Common myeloid progenitor, CD34-positive (primary cell): ENCODE results near the gene IL1RAPL2.

Source experiments
- CTCF ChIA-PET: fragments of 350-600 bp; sonication (Branson Sonifier 250); formaldehyde crosslinking; loops from one replicate; lab custom pipeline; 2021; ENCODE audit warnings: antibody characterized with exemption; lab: Charles Lee
- POLR2A ChIA-PET: fragments of 350-600 bp; sonication (Branson Sonifier 250); formaldehyde crosslinking; loops from one replicate; lab custom pipeline; 2021; ENCODE audit warnings: antibody characterized with exemption; lab: Charles Lee
- DNase-seq, 3 donors: peaks; one replicate each; pipeline versions ENCODE4 v3.0.0 to v3.0.0-alpha.2; 2013
- H3K27ac ChIP-seq, 2 experiments: 1 replicate in 1 of 2; 2 replicates in 1 of 2; pipeline ENCODE4 v1.7.0; 2013; ENCODE audit warnings: inconsistent platforms in 2 of 2, low read length in 2 of 2, mild to moderate bottlenecking in 2 of 2, low read depth in 1 of 2, moderate library complexity in 1 of 2; ENCODE audit not compliant: severe bottlenecking in 2 of 2, insufficient read depth in 1 of 2, poor library complexity in 1 of 2
- H3K27me3 ChIP-seq, 5 experiments: replicated peaks in 2 of 5; 1 replicate in 3 of 5; 2 replicates in 2 of 5; pipeline versions ENCODE4 v1.6.1 to v1.7.0; 2013; ENCODE audit warnings: low read length in 4 of 5, mild to moderate bottlenecking in 2 of 5, moderate library complexity in 2 of 5, inconsistent platforms in 1 of 5; ENCODE audit not compliant: insufficient read depth in 5 of 5, control insufficient read depth in 4 of 5
- H3K36me3 ChIP-seq, 4 experiments: 1 replicate in 2 of 4; 2 replicates in 2 of 4; pipeline versions ENCODE4 v1.6.1 to v1.7.0; 2013; ENCODE audit warnings: low read length in 3 of 4, control low read depth in 1 of 4, mild to moderate bottlenecking in 1 of 4; ENCODE audit not compliant: control insufficient read depth in 4 of 4, insufficient read depth in 4 of 4
- H3K4me1 ChIP-seq, 4 experiments: 1 replicate in 3 of 4; 2 replicates in 1 of 4; pipeline versions ENCODE4 v1.6.1 to v1.7.1; 2013; ENCODE audit warnings: low read length in 3 of 4, mild to moderate bottlenecking in 3 of 4, control low read depth in 1 of 4, inconsistent platforms in 1 of 4, moderate library complexity in 1 of 4; ENCODE audit not compliant: control insufficient read depth in 4 of 4, insufficient read depth in 4 of 4; ENCODE audit errors: control extremely low read depth in 1 of 4
- H3K4me3 ChIP-seq, 7 experiments: 1 replicate in 4 of 7; 2 replicates in 3 of 7; pipeline versions ENCODE4 v1.5.1 to v1.7.0; 2013; ENCODE audit warnings: mild to moderate bottlenecking in 7 of 7, low read length in 6 of 7, moderate library complexity in 6 of 7, inconsistent platforms in 2 of 7, low read depth in 2 of 7, control low read depth in 1 of 7; ENCODE audit not compliant: insufficient read depth in 4 of 7, control insufficient read depth in 1 of 7; ENCODE audit errors: extremely low read depth in 1 of 7
- H3K9me3 ChIP-seq, 5 experiments: 1 replicate in 4 of 5; 2 replicates in 1 of 5; pipeline versions ENCODE4 v1.6.1 to v1.7.1; 2013; ENCODE audit warnings: low read length in 4 of 5, mild to moderate bottlenecking in 2 of 5, inconsistent platforms in 1 of 5, low read depth in 1 of 5, moderate library complexity in 1 of 5; ENCODE audit not compliant: control insufficient read depth in 4 of 5, insufficient read depth in 2 of 5; ENCODE audit errors: control extremely low read depth in 1 of 5
- WGBS: methylation state at CpG from one replicate; pipeline ENCODE4 v1.1.5; 2013; ENCODE audit not compliant: insufficient coverage; 5-methylcytosine and 5-hydroxymethylcytosine counted together

Gene IL1RAPL2

DNA sequence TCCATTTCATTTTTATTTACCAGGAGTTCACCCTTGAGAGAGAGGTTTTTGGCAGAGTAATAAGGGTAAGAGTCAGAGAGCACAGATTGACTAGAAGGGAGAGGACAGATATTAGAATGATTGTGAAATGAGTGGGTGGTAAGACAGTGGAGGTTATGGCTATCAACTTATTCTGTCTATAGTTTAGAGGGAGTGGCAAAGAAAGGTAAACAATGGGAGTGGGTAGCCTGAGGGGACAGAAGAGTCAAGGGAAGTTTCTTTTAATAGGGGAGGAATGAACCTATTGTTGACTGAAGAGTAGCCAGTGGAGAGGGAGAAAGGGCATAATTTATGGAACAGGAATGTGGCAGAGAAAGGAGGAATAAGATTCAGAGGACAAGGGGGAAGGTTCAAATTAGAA, 1069.8 kb downstream of the IL1RAPL2 start:
- no peak for DNase-seq
- Histone ChIP-seq H3K9me3 (no peaks in the 10 kb centered on the region), H3K4me3 (no peak overlapping the region), H3K27me3 (peaks cover 0 to 2% (median 0%) of the 10 kb centered on the region in 5 experiments), H3K27ac (no peak overlapping the region), H3K4me1 (no peaks in the 10 kb centered on the region), H3K36me3 (no peaks in the 10 kb centered on the region)
- CTCF ChIA-PET: no interaction called here
- POLR2A ChIA-PET: no interaction called here

DNA sequence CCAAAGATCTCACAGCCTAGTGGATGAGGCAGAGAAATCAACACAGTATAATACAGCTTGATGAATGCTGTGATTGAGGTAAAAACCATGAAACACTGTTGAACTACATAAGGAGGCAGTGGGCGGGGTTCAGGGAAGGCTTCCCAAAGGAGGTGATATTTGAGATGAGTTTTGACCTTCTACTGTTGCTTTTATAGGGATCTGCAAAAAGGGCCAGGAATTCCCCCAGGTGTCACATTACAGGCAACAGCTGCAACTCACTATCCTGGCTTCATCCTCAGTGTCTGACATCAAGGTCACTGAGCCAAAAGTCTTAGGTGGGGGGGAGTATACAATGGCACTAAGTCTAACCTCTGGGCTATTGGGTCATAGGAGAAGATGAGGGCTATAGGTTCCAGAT, 1070.7 kb downstream of the IL1RAPL2 start:
- ChIA-PET POLR2A (no interaction called here), CTCF (no interaction called here)
- H3K27ac ChIP-seq: no peak overlapping the region
- DNase-seq: no peak
- no peak overlapping the region for H3K4me3 ChIP-seq
- no CpG with 5 or more reads among the region's 1 CpG for WGBS
- H3K9me3 ChIP-seq: no peaks in the 10 kb centered on the region
- H3K27me3 ChIP-seq: peaks cover 0 to 2% (median 0%) of the 10 kb centered on the region in 5 experiments
- H3K4me1 ChIP-seq: no peaks in the 10 kb centered on the region
- no peaks in the 10 kb centered on the region for H3K36me3 ChIP-seq

DNA sequence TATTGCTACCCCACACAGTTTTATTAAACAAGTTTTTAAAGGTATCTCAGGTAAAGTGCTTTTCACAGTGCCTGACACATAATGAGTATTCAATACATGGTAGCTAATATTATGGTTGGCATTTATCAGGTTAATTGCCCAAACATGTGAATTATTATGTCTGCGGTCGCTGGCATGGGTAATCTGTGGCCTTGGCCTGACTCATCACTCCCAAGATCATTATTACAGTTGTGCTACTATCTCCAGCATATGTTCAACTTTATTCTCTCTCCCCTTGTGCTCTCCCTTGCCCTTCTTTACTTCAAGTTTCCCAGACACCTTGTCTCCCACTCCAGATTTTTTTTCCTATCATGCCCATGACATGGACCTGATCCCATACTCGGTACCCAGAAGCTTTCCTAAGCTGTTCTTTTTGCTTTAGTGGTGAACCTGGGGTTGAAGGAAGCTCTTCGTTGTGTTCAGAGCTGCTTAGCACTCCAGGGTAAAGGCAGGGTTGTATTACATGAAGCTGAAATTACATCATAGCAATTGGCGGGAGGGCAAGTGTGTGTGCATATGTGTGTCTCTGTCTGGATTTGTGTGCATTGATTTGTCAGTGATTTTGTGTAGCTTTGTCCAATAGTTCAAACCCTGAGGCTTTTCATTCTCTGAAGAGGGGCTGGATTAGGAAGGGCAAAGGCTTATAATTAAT, 1079.8 kb downstream of the IL1RAPL2 start:
- 85% methylated on average over 3 of the region's 5 CpGs for WGBS
- no peak overlapping the region for H3K27ac ChIP-seq
- ChIA-PET CTCF (no interaction called here), POLR2A (no interaction called here)
- H3K4me1 ChIP-seq: no peaks in the 10 kb centered on the region
- DNase-seq: no peak
- H3K36me3 ChIP-seq: no peaks in the 10 kb centered on the region
- no peaks in the 10 kb centered on the region for H3K27me3 ChIP-seq
- H3K4me3 ChIP-seq: no peak overlapping the region
- H3K9me3 ChIP-seq: no peaks in the 10 kb centered on the region

DNA sequence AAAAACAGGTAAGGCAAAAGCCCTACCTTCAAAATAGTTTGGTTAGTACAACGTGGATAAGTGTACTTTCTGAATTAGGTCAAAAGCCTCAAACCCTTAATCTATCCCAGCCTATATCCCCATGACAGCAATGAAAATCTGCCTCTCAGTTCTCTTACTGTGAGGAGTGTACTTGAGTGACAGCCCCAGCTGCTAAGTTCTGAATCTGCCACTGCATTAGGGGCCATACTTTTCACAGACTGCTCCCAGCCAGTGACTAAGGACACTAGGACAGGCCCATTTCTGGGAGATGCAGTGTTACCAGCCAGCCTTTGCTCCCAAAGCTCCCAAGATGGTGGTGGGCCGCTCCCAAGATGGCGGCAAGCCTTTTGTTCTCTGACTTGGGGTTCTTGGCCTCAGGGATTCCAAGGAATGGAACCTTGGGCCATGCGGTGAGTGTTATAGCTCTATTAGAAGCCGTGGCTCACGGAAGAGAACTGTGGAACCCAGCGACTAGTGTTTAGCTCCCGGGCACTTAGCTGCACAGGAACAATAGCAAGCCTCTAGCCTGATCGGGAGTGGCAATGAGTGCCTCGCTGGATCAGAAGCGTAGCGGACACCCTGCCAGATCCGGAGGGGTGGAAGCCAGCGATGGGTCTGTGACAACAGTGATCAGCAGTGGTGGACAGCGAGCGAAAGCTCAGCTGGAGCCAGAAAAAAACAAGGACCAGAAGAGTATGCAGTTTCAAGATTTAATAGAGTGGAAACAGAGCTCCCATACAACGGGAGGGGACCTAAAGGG, 1080.8 kb downstream of the IL1RAPL2 start:
- Histone ChIP-seq H3K4me3 (no peak overlapping the region), H3K36me3 (no peaks in the 10 kb centered on the region), H3K27ac (no peak overlapping the region), H3K9me3 (no peaks in the 10 kb centered on the region), H3K27me3 (no peaks in the 10 kb centered on the region), H3K4me1 (no peaks in the 10 kb centered on the region)
- ChIA-PET POLR2A (no interaction called here), CTCF (no interaction called here)
- 95% methylated on average over 16 of the region's 17 CpGs for WGBS
- DNase-seq: no peak

DNA sequence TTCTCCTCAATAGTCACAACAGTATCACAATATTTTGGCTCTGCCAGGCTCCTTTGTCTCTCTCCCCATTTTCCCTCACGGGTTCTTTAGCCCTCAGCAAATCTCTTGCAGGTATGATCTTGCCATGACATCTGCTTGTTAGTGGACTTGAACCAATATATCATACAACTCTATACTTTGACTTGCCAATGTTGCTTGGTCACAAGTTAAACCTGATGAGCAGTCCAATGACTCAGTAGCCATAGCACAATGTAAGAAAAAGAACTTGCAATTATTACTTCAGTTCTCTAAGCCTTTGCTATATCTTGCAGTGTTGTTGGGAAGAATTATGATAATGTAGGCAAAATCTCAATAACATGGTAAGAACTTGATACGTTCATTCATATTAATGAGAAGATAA, 1081.8 kb downstream of the IL1RAPL2 start:
- H3K27ac ChIP-seq: no peak overlapping the region
- no peak overlapping the region for H3K4me3 ChIP-seq
- POLR2A ChIA-PET: no interaction called here
- no peaks in the 10 kb centered on the region for H3K36me3 ChIP-seq
- no peaks in the 10 kb centered on the region for H3K27me3 ChIP-seq
- CTCF ChIA-PET: no interaction called here
- DNase-seq: no peak
- H3K9me3 ChIP-seq: no peaks in the 10 kb centered on the region
- H3K4me1 ChIP-seq: no peaks in the 10 kb centered on the region
- WGBS: 55% methylated on average over 1 of the region's 2 CpGs

DNA sequence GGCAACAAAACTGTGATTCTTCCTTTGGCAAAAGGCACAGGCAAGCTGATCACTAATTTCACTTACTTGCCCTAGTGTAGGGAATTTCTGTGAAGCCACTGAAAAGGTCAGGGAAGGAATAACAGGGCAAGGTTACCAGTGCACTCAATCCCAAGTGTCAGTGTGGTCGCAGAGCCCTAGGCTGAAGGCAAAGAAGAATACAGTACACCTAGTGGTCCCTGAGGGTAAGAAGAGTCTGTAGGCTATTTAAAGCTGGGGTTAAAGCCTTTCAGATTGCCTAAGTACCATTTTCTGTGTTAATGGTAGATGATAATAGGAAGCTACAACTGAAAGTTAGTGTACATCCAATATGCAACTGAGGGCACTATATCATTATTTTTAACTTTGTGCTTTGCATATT, 1082.7 kb downstream of the IL1RAPL2 start:
- POLR2A ChIA-PET: no interaction called here
- DNase-seq: no peak
- Histone ChIP-seq H3K9me3 (no peaks in the 10 kb centered on the region), H3K4me3 (no peak overlapping the region), H3K36me3 (no peaks in the 10 kb centered on the region), H3K4me1 (no peaks in the 10 kb centered on the region), H3K27ac (no peak overlapping the region), H3K27me3 (no peaks in the 10 kb centered on the region)
- CTCF ChIA-PET: interaction anchor here (0.9 kb wide), 1 partner anchor 23 kb away, joined by 3 read pairs; no protein-coding TSS in a partner anchor
- WGBS: no CpG with 5 or more reads among the region's 1 CpG

DNA sequence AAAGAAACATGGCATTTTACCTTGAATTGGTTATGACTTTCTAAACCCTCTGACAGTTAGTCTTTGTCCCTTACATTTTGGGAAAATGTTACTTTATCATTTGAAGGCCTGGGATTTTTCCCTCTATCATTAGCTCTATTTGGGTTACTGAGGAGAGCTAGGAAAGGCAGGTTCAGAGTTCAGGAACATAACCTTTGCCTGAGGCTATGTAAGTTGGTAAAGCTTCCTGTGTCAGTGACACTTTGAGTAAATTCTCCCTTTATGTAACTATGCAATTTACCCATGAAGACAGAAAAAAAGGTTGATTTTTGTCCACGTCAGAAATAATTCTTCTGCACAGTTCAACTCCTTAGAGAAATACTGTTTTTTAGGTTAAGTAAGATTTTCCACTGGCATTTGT, 1084.6 kb downstream of the IL1RAPL2 start:
- Histone ChIP-seq H3K4me3 (no peak overlapping the region), H3K36me3 (no peaks in the 10 kb centered on the region), H3K27ac (no peak overlapping the region), H3K9me3 (no peaks in the 10 kb centered on the region), H3K27me3 (no peaks in the 10 kb centered on the region), H3K4me1 (no peaks in the 10 kb centered on the region)
- 60% methylated on average over 1 of the region's 1 CpG for WGBS
- no peak for DNase-seq
- POLR2A ChIA-PET: no interaction called here
- CTCF ChIA-PET: no interaction called here
